ENCODE data around the gene JAKMIP1.
"Not testable (repeated sequence)": the region's sequence is repeated elsewhere in the genome, so short reads cannot be mapped to it uniquely, and the experiment has no call there.

Gene JAKMIP1

GRCh38 chr4:6013564-6013963 lies 186.8 kb downstream of the JAKMIP1 start:
- no peak for DNase-seq (ENCODE audit: low spot score)

- DNase-seq (ENCODE audit: low spot score): no peak
Observed at GRCh38 chr4:6012200-6012599, 188.1 kb downstream of the JAKMIP1 start.

DNA sequence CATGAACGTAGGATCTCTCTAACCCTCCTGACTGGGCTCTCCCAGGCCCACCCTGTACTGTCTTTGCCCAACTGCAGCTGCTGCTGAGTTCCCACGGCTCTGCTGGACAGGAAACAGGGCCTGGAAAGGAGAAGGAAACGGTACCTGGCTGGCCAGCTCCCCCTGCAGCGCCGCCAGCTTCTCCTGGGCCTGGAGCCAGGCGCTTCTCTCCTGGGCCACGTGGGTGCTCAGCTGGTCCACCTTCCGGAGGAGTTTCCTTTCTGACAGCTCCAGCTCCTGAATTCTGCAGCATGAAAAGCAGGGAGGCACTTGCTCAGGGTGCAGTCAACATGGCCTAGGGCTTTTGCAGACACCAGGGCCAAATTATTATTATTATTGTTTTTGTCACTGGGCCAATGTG lies 188.7 kb downstream of the JAKMIP1 start:
- DNase-seq (ENCODE audit: low spot score): no peak

DNA sequence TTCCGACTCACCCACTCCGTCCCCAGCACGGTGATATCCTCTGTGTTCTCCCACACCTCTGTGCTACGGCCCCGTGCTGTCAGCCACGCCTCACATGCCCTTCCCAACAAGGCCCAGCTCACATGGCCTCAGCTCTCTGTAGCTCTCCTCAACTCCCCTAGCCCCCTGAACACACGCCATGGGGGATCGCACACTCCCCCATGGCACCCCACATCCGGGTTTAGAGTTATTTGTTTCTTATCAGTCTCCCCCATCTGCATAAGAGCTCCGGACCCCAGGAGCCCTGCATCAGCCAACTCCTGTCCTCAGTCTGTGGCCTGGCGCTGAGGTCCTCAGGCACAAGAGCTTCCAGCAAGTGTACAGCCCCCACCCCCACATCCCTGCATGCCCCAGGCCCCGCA lies 189.1 kb downstream of the JAKMIP1 start:
- no peak for DNase-seq (ENCODE audit: low spot score)

DNA sequence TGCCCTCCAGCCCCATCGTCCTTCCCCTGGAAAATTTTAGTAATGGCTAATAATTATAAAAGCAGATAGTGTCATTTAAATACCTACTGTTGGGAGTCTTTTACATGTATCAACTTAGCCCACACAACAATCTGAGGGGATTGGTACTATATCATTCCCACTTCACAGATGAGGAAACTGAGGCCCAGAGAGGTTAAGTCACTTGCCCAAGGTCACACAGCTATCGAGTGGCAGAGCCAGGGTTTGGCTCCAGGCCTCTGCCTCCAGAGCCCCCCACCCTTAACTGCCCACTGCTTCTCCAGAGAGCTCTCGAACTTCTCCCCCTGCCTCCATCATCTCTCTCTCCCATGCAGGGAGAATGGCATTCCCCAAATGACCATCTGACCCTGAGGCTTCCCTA lies 189.6 kb downstream of the JAKMIP1 start:
- DNase-seq (ENCODE audit: low spot score): no peak

- DNase-seq (ENCODE audit: low spot score): no peak
Observed at GRCh38 chr4:6009452-6009851, 190.9 kb downstream of the JAKMIP1 start.

DNA sequence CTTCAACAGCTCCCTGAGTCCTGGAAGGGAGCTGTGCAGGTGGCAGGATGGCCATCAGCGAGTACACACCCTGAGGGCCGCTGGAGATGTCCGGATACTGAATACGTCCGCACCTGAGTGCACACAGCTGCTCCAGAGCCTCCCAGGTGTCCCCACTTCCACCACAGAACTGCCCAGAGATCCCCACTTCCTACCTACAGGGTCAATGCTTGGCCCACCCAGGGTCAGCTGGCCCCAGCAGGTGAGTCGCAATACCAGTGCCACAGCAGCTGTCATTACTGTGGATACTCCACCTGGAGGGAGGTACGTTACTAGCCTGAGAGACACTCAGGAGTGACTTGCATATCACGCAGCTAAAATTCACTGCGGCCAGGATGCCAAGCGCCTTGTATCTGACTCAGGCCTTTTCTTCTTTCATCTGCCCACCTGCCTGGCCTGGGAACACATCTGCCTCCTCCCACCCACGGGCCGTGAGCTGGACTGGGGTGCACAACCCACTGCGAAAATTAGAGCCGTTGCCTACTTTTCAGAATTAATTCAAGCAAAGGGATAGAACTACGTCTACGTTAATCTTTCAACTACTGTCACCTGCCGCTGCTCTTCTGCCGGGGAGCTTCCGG lies 191.5 kb downstream of the JAKMIP1 start:
- DNase-seq (ENCODE audit: low spot score): no peak

DNA sequence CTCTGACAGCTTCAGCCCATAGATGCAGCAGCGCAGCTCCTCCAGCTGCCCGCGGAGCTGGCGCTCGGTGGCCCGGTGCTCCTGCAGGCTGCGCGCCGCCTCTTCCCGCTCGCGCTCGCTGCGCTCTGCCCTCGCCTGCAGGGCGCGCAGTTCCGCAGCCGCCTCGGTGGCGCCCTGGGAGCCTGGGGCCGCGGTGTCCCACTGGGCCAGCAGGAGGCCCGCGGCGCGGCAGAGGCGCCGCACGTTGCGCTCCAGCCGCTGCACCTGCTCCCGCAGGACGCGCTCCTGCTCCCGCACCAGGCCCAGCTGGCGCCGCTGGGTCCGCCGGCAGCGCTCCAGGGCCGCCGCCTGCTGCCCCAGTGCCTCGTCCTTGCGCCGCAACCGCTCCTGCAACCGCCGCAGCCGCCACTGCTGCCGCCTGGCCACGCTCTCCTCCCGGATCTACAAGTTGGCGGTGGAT lies 192.2 kb downstream of the JAKMIP1 start:
- DNase-seq (ENCODE audit: low spot score): no peak

- no peak for DNase-seq (ENCODE audit: low spot score)
Observed at GRCh38 chr4:6005175-6005574, 195.2 kb downstream of the JAKMIP1 start.

- DNase-seq (ENCODE audit: low spot score): not testable (repeated sequence)
Observed at GRCh38 chr4:6003485-6003884, 196.9 kb downstream of the JAKMIP1 start.

- no peak for DNase-seq (ENCODE audit: low spot score)
Observed at GRCh38 chr4:6002926-6003325, 197.4 kb downstream of the JAKMIP1 start.

GRCh38 chr4:6002492-6002833 lies 197.9 kb downstream of the JAKMIP1 start:
- DNase-seq (ENCODE audit: low spot score): no peak

DNA sequence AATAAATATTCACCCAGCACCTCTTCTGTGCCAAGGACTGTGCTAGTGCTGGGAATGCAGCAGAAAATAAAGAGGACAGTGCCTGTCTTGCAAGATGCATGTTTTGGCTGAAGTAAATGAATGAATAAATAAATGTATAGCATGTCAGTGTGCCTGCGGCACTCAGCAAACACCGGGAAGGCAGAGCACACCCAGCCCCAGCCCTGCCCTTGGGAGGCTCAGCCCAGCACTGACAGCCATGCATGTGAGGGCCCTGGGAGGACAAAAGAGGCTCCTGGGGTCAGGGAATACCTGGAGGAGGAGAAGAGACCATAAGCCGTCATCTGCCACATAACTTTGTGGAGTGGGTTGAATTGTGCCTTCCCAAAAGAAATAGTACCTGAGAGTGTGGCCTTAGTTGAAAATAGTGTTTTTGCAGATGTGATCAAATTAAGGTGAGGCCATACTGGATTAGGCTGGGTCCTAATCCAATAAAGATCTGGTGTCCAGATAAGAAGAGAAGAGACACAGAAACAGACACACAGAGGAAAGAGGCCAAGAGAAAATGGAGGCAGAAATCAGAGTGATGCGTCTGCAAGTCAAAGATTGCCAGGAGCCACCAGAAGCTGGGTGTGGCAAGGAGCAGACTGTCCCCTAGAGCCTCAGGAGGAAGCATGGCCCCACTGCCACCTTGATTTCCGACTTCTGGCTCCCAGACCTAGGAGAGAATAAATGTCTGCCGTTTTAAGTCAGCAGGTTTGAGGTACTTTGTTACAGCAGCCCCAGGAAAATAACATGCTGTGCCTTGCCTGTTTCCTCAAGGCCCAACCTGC lies 198.5 kb downstream of the JAKMIP1 start:
- DNase-seq (ENCODE audit: low spot score): no peak

GRCh38 chr4:5999830-6000365 lies 200.5 kb downstream of the JAKMIP1 start:
- DNase-seq (ENCODE audit: low spot score): no peak

GRCh38 chr4:5999356-5999755 lies 201.0 kb downstream of the JAKMIP1 start:
- no peak for DNase-seq (ENCODE audit: low spot score)

GRCh38 chr4:5998333-5998936 lies 201.9 kb downstream of the JAKMIP1 start:
- DNase-seq (ENCODE audit: low spot score): peak; percentile 81

GRCh38 chr4:5996641-5997040 lies 203.7 kb downstream of the JAKMIP1 start:
- DNase-seq (ENCODE audit: low spot score): no peak

- no peak for DNase-seq (ENCODE audit: low spot score)
Observed at GRCh38 chr4:5995901-5996623, 204.3 kb downstream of the JAKMIP1 start.

DNA sequence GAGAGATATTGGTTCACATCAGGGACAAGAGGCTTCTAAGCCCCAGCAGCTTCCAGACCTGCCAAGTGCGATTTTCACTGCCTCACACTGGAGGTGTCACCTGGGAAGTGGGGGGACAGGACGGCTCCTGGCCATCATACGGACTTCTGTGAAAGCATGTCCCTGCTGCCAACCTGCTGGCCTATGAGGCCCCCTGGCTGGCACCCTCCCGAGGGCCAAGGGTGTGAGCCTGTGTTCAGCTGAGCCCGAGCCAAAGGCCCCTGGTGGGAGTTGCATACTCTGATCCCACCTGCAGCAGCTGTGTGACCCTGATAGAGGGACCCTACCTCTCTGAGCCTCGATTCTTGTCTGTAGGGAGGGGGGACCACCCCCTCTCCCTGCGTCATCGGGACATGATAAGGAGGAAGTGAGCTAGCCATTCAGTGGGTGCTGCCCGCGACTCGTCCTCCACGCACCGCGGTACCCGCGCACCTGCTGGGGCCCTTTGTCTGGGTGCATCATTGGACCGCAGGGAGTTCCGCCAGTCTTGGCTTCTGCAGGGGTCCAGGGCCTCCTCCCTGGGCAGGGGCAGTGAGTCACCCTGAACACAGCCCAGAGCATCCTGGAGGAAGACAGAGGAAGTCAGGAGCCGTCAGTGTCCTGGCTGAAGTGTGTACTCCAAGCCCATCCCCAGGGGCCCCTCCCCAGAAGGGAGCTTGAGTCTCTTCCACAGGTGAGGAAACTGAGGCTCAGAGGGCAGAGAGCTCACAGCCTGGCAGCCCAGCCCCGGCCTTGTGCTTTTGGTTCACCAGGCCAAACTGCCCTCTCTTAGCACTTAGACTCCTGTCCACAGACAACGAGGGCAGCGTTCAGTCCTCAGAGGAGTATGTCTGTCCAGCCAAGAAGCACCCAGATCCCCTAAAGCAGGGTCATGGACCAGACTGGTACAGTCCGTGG lies 206.2 kb downstream of the JAKMIP1 start:
- no peak for DNase-seq (ENCODE audit: low spot score)

DNA sequence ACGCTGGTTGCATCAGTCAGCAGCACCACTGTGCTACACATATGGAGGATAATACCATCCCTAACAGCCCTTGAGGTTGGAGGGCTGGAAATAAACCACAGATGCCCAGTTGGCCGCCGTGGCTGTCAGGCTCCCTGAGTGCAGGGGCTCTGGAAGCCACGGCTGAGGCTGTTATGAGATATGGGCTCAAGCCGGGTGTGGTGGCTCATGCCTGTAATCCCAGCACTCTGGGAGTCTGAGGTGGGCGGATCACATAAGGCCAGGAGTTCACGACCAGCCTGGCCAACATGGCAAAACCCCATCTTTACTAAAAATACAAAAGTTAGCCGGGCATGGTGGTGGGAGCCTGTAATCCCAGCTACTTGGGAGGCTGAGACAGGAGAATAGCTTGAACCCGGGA lies 207.0 kb downstream of the JAKMIP1 start:
- not testable (repeated sequence) for DNase-seq (ENCODE audit: low spot score)

DNA sequence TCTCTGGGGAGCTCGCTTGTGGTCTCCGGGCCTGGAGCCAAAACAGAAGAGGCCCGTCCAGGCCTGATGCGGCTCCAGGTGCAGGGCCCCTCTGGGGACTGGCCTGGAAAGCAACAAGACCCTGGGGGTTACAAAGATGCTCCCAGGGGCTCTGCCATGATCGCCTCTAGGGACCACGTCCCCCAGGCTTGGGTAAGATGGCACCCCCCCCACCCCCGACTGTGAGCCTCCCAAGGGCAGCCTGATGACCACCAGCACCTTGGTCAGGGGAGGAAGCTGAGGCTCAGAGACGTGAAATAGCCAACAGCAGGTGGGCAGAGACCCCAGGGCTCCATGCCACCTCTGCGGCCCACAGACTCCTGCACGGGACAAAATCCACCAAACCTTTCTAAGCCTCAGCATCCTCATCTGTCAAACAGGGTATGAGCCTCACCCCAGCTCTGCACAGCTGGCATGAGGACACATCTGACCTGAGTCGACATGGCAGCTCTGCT lies 207.5 kb downstream of the JAKMIP1 start:
- no peak for DNase-seq (ENCODE audit: low spot score)
